Erythroblast (primary cell): ENCODE data around the gene TENM4.

Experiments used
- GATA1 ChIP-seq: IDR thresholded peaks from 2 replicates; pipeline ENCODE4 v1.6.1; 2011; ENCODE audit warnings: low read depth, mild to moderate bottlenecking, control low read depth, low read length, moderate library complexity
- POLR2A ChIP-seq: IDR thresholded peaks from 2 replicates; pipeline ENCODE4 v1.6.1; 2011; ENCODE audit warnings: mild to moderate bottlenecking, low read length

- TF ChIP-seq POLR2A (no peak), GATA1 (no peak)
Measured at GRCh38 chr11:79261684-79262083, 179.1 kb downstream of the TENM4 start.
